Adipocyte (in vitro differentiated cells): Measurements from ENCODE around the gene RWDD3.

Experiments
- DNase-seq: peaks from one replicate; pipeline ENCODE4 v3.0.0-alpha.2; 2015; ENCODE audit warnings: low read depth
- H3K27me3 ChIP-seq: replicated peaks from 2 replicates; pipeline ENCODE4 v1.7.0; 2013; ENCODE audit warnings: mild to moderate bottlenecking, low read length, moderate library complexity; ENCODE audit not compliant: control insufficient read depth, insufficient read depth
- H3K36me3 ChIP-seq: 2 replicates; pipeline ENCODE4 v1.7.0; 2013; ENCODE audit warnings: low read length, mild to moderate bottlenecking, moderate library complexity; ENCODE audit not compliant: control insufficient read depth, insufficient read depth, severe bottlenecking
- H3K4me1 ChIP-seq: 2 replicates; pipeline ENCODE4 v1.7.0; 2013; ENCODE audit warnings: mild to moderate bottlenecking, low read length, moderate library complexity; ENCODE audit not compliant: control insufficient read depth, insufficient read depth
- H3K4me3 ChIP-seq: 2 replicates; pipeline ENCODE4 v1.7.0; 2013; ENCODE audit warnings: mild to moderate bottlenecking, low read length, moderate library complexity
- H3K9ac ChIP-seq: 2 replicates; pipeline ENCODE4 v1.7.0; 2013; ENCODE audit warnings: mild to moderate bottlenecking, low read length, moderate library complexity
- H3K9me3 ChIP-seq: 2 replicates; pipeline ENCODE4 v1.7.0; 2013; ENCODE audit warnings: mild to moderate bottlenecking, low read length, moderate library complexity; ENCODE audit not compliant: control insufficient read depth

The RWDD3 gene, protein sequence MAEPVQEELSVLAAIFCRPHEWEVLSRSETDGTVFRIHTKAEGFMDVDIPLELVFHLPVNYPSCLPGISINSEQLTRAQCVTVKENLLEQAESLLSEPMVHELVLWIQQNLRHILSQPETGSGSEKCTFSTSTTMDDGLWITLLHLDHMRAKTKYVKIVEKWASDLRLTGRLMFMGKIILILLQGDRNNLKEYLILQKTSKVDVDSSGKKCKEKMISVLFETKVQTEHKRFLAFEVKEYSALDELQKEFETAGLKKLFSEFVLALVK

DNA sequence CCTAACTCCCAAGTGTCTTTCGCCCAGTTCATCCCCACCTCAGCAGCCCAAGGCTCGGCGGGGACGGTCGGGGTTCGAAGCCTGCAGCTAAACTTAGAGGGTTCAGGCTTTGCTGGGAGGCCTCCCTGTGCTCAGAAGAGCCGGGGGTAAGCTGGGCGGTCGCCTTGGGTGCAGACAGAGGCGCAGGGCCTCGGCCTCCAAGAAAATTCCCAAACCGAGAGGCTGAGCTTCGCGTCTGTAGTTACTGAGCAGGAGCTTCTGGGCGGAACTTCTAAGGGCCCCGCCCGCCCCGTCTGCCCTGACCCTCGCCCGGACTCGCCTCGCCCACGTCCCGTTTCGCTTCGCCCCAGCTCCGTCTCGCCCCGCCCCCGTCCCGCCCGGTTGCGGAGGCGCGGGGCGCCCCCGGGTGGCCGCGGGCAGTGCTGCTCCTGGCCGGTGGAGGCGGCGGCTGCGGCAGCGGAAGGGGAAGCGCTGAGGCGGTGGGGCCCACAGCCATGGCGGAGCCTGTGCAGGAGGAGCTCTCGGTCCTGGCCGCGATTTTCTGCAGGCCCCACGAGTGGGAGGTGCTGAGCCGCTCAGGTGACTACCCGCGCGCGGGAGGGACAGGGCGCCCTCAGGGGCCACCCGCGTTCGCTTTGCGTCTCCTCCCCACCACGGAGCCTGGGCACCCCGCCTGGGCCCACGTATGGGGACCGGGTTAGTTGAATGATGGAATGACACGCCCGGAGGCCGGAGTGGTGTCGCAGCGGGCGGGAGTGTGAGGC is at the start of gene RWDD3:
Gene RWDD3 (plus strand): TSS at position 474 of the 764 bp plus-strand sequence. CDS start 21 bp downstream, at position 495.
- peak within 1 kb of the TSS; percentile 94 for H3K9ac ChIP-seq
- H3K4me3 ChIP-seq = peak within 1 kb of the TSS; percentile 88
- no peaks in the 10 kb centered on the region for H3K36me3 ChIP-seq
- peak; percentile 98 for DNase-seq
- H3K4me1 ChIP-seq = peaks cover 33% of the 10 kb centered on the region
- H3K27me3 ChIP-seq = no peaks in the 10 kb centered on the region
- H3K9me3 ChIP-seq = no peaks in the 10 kb centered on the region

DNA sequence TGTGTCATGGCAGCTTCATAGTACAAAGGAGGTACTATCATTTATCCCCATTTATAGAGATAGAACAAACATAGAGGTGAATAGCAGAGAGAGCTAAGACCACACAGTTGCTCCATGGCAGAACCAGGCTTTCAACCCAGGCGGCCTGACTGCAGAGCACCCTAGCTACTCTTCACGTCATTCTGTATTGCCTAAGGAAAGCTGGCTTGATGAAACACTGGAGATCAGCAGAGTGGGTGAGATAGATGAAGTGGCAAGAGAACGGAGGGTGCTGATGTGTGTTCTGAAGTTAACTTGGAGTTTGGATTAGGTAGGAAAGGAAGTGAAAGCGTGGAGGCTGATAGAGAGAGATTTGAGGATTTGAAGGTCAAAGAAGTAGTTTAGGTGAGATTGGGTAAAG is 47.9 kb upstream of the RWDD3 start:
- Histone ChIP-seq H3K27me3 (no peaks in the 10 kb centered on the region), H3K4me1 (no peaks in the 10 kb centered on the region), H3K9me3 (no peaks in the 10 kb centered on the region), H3K9ac (no peak overlapping the region), H3K36me3 (no peaks in the 10 kb centered on the region), H3K4me3 (no peak overlapping the region)
- DNase-seq = no peak

DNA sequence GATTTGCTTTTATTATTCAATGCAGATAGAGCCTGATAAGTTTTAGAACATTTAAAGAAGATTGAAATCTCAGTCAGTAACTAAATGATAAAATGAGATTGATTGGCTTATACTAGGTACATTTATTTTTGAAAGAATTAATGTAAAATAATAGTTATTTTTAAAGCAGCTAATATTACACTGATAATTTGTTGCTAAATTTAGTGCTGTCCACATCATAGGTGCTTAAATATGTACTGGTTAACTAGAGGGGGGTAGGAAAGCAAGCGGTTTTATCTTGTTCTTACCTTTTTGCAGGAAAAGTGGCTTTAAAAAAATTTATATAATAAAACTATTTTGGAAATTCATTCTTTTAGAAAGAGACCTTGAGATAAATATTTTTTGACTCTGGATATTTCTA is 40.4 kb upstream of the RWDD3 start:
- Histone ChIP-seq H3K4me3 (no peak overlapping the region), H3K9ac (no peak overlapping the region), H3K36me3 (no peaks in the 10 kb centered on the region), H3K27me3 (no peaks in the 10 kb centered on the region), H3K4me1 (peaks cover 3% of the 10 kb centered on the region), H3K9me3 (no peaks in the 10 kb centered on the region)
- no peak for DNase-seq

DNA sequence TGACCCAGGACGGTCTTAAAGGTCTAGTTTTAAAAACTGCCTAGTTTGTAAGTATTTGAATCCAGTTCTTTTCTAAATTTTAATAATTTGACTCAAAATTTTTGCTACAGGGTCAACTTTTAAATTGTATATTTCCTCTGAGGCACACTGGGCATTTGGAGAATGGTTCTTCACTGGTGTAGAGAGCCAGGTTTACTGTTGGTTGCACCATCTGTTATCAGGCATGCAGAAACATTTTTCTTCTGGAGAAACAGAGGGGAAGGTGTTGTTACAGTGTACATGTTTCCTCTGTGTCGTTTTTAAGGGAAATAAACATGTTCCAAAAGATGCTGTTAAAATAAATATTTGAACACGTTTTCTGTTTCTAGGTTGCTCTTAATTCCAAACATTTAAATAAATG is 39.0 kb upstream of the RWDD3 start:
- H3K9me3 ChIP-seq = no peaks in the 10 kb centered on the region
- no peak overlapping the region for H3K4me3 ChIP-seq
- no peak for DNase-seq
- no peaks in the 10 kb centered on the region for H3K36me3 ChIP-seq
- H3K4me1 ChIP-seq = peaks cover 3% of the 10 kb centered on the region
- H3K27me3 ChIP-seq = no peaks in the 10 kb centered on the region
- H3K9ac ChIP-seq = no peak overlapping the region

DNA sequence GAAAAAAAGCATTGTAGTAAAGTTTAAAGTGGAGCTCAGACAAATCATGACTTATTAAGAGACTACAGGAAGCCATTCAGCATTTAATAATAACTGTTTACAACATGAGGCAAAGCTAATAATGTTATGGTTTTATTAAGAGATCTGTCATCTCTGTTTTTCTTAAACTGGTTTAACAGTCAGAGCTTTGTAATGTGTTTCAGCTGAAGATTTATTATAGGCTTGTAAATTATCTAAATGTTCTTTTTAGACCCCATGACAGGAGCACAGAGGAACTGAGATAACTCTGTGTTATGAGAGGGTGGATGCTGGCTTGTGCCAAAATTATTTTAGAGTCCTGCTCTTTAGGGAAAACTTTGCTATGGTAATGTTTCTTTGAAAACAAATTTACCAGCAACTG is 38.0 kb upstream of the RWDD3 start:
- Histone ChIP-seq H3K27me3 (no peaks in the 10 kb centered on the region), H3K9me3 (no peaks in the 10 kb centered on the region), H3K4me1 (peaks cover 3% of the 10 kb centered on the region), H3K9ac (no peak overlapping the region), H3K4me3 (no peak overlapping the region), H3K36me3 (no peaks in the 10 kb centered on the region)
- DNase-seq = no peak

- peak; percentile 37 for DNase-seq
- Histone ChIP-seq H3K27me3 (no peaks in the 10 kb centered on the region), H3K9me3 (no peaks in the 10 kb centered on the region), H3K36me3 (no peaks in the 10 kb centered on the region), H3K9ac (no peak overlapping the region), H3K4me3 (no peak overlapping the region), H3K4me1 (peaks cover 3% of the 10 kb centered on the region)
These were observed 36.3 kb upstream of the RWDD3 start for GRCh38 chr1:95197616-95198252.

GRCh38 chr1:95201905-95202304 is 32.1 kb upstream of the RWDD3 start:
- Histone ChIP-seq H3K9me3 (no peaks in the 10 kb centered on the region), H3K4me1 (peaks cover 3% of the 10 kb centered on the region), H3K36me3 (no peaks in the 10 kb centered on the region), H3K27me3 (no peaks in the 10 kb centered on the region), H3K4me3 (no peak overlapping the region), H3K9ac (no peak overlapping the region)
- no peak for DNase-seq

DNA sequence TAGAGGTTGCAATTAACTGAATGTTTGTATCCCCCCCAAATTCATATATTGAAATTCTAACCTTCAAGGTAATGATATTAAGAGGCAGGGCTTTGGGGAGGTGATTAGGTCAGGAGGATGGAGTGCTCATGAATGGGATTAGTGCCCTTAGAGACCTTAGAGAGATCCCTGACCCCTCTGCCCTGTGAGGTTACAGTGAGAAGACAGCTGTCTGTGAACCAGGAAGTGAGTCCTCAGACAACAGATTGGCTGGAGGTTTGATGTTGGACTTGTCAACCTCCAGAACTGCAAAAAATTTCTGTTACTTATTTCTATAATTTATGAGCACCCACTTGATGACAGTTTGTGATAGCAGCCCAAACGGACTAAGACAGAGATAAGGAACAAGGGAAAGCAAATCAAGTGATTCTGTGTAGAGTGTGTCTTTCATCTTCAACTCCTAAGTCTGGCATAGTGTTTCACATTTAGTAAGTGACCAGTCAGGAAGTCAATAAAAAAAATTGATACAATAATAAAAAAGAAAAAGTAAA is 30.0 kb upstream of the RWDD3 start:
- Histone ChIP-seq H3K9ac (no peak overlapping the region), H3K36me3 (no peaks in the 10 kb centered on the region), H3K9me3 (no peaks in the 10 kb centered on the region), H3K4me3 (no peak overlapping the region), H3K27me3 (no peaks in the 10 kb centered on the region), H3K4me1 (no peaks in the 10 kb centered on the region)
- DNase-seq = no peak

- DNase-seq = no peak
- Histone ChIP-seq H3K36me3 (no peaks in the 10 kb centered on the region), H3K9me3 (no peaks in the 10 kb centered on the region), H3K4me3 (no peak overlapping the region), H3K9ac (no peak overlapping the region), H3K4me1 (no peaks in the 10 kb centered on the region), H3K27me3 (no peaks in the 10 kb centered on the region)
These were observed 27.5 kb upstream of the RWDD3 start for GRCh38 chr1:95206514-95206913.

DNA sequence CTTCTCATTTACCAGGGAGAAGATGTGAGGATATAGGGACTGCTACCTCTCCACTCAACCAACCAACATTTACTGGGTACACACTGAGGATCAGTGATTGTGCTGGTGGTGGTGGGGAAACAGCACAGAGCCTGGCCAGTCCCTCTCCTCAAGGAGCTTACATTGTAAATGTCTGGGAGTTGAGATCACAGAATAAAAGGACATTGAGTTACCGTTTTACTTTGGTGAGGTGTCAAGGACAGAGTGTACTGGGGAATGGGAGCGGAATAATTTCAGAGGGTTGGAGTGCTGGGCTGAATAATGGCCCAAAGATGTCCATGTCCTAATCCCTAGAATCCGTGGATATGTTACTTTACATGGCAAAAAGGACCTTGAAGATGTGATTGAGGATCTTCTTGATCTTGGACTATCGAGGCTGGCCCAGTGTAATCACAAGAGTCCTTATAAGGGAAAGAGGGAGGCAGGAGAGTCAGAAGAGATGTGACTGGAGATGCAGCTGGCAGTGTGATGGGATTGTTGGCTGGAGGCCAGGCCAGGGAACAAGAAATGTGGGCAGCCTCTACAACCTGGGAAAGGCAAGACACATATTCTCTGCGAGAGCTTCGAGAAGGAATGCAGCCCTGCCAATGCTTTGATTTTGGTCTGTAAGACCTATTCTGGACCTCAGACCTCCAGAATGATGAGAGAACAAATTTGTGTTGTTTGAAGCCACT is 26.6 kb upstream of the RWDD3 start:
- no peaks in the 10 kb centered on the region for H3K27me3 ChIP-seq
- no peak for DNase-seq
- no peaks in the 10 kb centered on the region for H3K36me3 ChIP-seq
- no peaks in the 10 kb centered on the region for H3K9me3 ChIP-seq
- no peaks in the 10 kb centered on the region for H3K4me1 ChIP-seq
- no peak overlapping the region for H3K4me3 ChIP-seq
- H3K9ac ChIP-seq = no peak overlapping the region

- H3K27me3 ChIP-seq = no peaks in the 10 kb centered on the region
- DNase-seq = no peak
- H3K9ac ChIP-seq = no peak overlapping the region
- no peaks in the 10 kb centered on the region for H3K4me1 ChIP-seq
- H3K36me3 ChIP-seq = no peaks in the 10 kb centered on the region
- H3K9me3 ChIP-seq = no peaks in the 10 kb centered on the region
- no peak overlapping the region for H3K4me3 ChIP-seq
These were observed 25.1 kb upstream of the RWDD3 start for GRCh38 chr1:95208876-95209275.
